Sigmoid colon (tissue), 7 donors: ENCODE data around the gene CLDN11. TPM values are rescaled to one million over a fixed set of nuclear protein-coding genes. Genes with fewer than 3 reads are reported as not detected.

Source experiments
- DNase-seq: peaks from one replicate; pipeline ENCODE4 v3.0.0-alpha.2; 2019
- H3K27ac ChIP-seq, 4 donors: fragments of 200-600 bp; sonication (generic); one replicate each; pipeline ENCODE4 v1.5.1; 2016 to 2019; ENCODE audit warnings: mild to moderate bottlenecking in 1 of 4
- H3K27me3 ChIP-seq, 3 donors: fragments of 200-600 bp; sonication (generic); one replicate each; pipeline ENCODE4 v1.5.1; 2019; ENCODE audit warnings: mild to moderate bottlenecking in 1 of 3
- H3K36me3 ChIP-seq, 4 donors: fragments of 200-600 bp; sonication (generic); one replicate each; pipeline ENCODE4 v1.5.1; 2016 to 2019
- H3K4me1 ChIP-seq, 4 donors: fragments of 200-600 bp; sonication (generic); one replicate each; pipeline ENCODE4 v1.5.1; 2017 to 2019
- H3K4me3 ChIP-seq, 4 donors: fragments of 200-600 bp; sonication (generic); one replicate each; pipeline ENCODE4 v1.5.1; 2017 to 2019; ENCODE audit warnings: mild to moderate bottlenecking in 2 of 4, moderate library complexity in 1 of 4
- H3K9me3 ChIP-seq, 4 donors: fragments of 200-600 bp in 3 of 4; sonication (generic) in 3 of 4; one replicate each; pipeline versions ENCODE4 v1.5.1 to v1.6.1; 2013 to 2019
- CTCF ChIP-seq, 4 experiments: fragments of 450-650 bp in 3 of 4; fragments of 200-600 bp in 1 of 4; IDR thresholded peaks; one replicate each; pipeline ENCODE4 v1.5.1; 2016 to 2019; ENCODE audit warnings: antibody characterized with exemption in 4 of 4, mild to moderate bottlenecking in 3 of 4, moderate library complexity in 2 of 4
- EP300 ChIP-seq, 4 donors: sonication (generic); formaldehyde crosslinking; IDR thresholded peaks; one replicate each; pipeline ENCODE4 v1.6.1; 2017; ENCODE audit warnings: antibody characterized with exemption in 4 of 4
- POLR2A ChIP-seq, 2 donors: fragments of 450-650 bp; IDR thresholded peaks; one replicate each; pipeline ENCODE4 v1.6.1; 2016; ENCODE audit warnings: antibody characterized with exemption in 2 of 2, mild to moderate bottlenecking in 2 of 2, moderate library complexity in 2 of 2
- POLR2AphosphoS5 ChIP-seq, 4 donors: sonication (generic); formaldehyde crosslinking; IDR thresholded peaks; one replicate each; pipeline ENCODE4 v1.6.1; 2017; ENCODE audit warnings: antibody characterized with exemption in 4 of 4
- WGBS, 2 donors: extraction: QIAGEN DNeasy Blood & Tissue Kit; methylation state at CpG; one replicate each; pipeline ENCODE4 v1.1.7; 2013; 5-methylcytosine and 5-hydroxymethylcytosine counted together
- intact Hi-C: fragments of 100-400 bp; cut with DNase I; formaldehyde crosslinking; loops from one replicate; pipeline ENCODE4 v1.15.1; 2023
- polyA plus RNA-seq, 3 donors: library from polyadenylated mRNA; stranded (reverse); fragments of 200-250 nt; gene quantifications; one replicate each; pipeline ENCODE4 v1.2.3, GENCODE V29; 2013
- total RNA-seq, 4 donors: library from RNA; depleted of rRNA; stranded (reverse); fragments of >200 nt; gene quantifications; one replicate each; pipeline ENCODE4 v1.1.0, GENCODE V29; 2016
- donor health status: healthy with polysubstance abuse.
- donor health status: Bipolar disorder and iron deficiency.
- donor health status: healthy.

Gene CLDN11
- total and polyA plus RNA-seq, 7 donors: 0.23 to 22.2 (median 6.0) TPM

- Histone ChIP-seq H3K4me1 (peaks cover 0 to 3% (median 0%) of the 10 kb centered on the region in 4 donors), H3K36me3 (no peaks in the 10 kb centered on the region), H3K4me3 (no peak overlapping the region), H3K9me3 (no peaks in the 10 kb centered on the region), H3K27ac (no peak overlapping the region), H3K27me3 (no peaks in the 10 kb centered on the region)
- no peak for DNase-seq
- TF ChIP-seq EP300 (IDR thresholded peaks at IDR 0.05): no peak
- TF ChIP-seq POLR2A (IDR thresholded peaks at IDR 0.05): no peak
- TF ChIP-seq POLR2AphosphoS5 (IDR thresholded peaks at IDR 0.05): no peak
- peak in 1 of 4 experiments; percentile 33 for TF ChIP-seq CTCF (IDR thresholded peaks at IDR 0.05)
- WGBS, 2 donors: 51 to 65% methylated on average over 4 of the region's 4 CpGs
- intact Hi-C loops: loop anchor here (5.0 to 10.0 kb wide), 2 partner anchors 98 to 284 kb away; no protein-coding TSS in a partner anchor
Measured at GRCh38 chr3:170410428-170411029, 8.1 kb upstream of the CLDN11 start.

- intact Hi-C loops: loop anchor here (5.0 to 10.0 kb wide), 2 partner anchors 101 to 282 kb away; no protein-coding TSS in a partner anchor
- DNase-seq: no peak
- H3K27ac ChIP-seq: no peak overlapping the region
- H3K4me1 ChIP-seq: peaks cover 0 to 7% (median 3%) of the 10 kb centered on the region in 4 donors
- no peaks in the 10 kb centered on the region for H3K9me3 ChIP-seq
- no peak overlapping the region for H3K4me3 ChIP-seq
- 97 to 98% methylated on average over 4 of the region's 4 CpGs for WGBS, 2 donors
- H3K36me3 ChIP-seq: no peaks in the 10 kb centered on the region
- peaks cover 1 to 24% (median 14%) of the 10 kb centered on the region in 3 donors for H3K27me3 ChIP-seq
- TF ChIP-seq POLR2AphosphoS5 (IDR thresholded peaks at IDR 0.05): no peak
- TF ChIP-seq CTCF (IDR thresholded peaks at IDR 0.05): no peak
- TF ChIP-seq EP300 (IDR thresholded peaks at IDR 0.05): no peak
- no peak for TF ChIP-seq POLR2A (IDR thresholded peaks at IDR 0.05)
Measured at GRCh38 chr3:170413291-170413690, 5.4 kb upstream of the CLDN11 start.

- H3K4me1 ChIP-seq: peaks cover 0 to 16% (median 12%) of the 10 kb centered on the region in 4 donors
- no peak overlapping the region for H3K4me3 ChIP-seq
- H3K27ac ChIP-seq: no peak overlapping the region
- 30 to 31% methylated on average over 5 of the region's 5 CpGs for WGBS, 2 donors
- intact Hi-C loops: loop anchor here (2.0 to 10.0 kb wide), 3 partner anchors 102 to 399 kb away; no protein-coding TSS in a partner anchor
- no peak for DNase-seq
- H3K27me3 ChIP-seq: peaks cover 11 to 34% (median 22%) of the 10 kb centered on the region in 3 donors
- no peaks in the 10 kb centered on the region for H3K36me3 ChIP-seq
- TF ChIP-seq POLR2A (IDR thresholded peaks at IDR 0.05): no peak
- TF ChIP-seq CTCF (IDR thresholded peaks at IDR 0.05): peak; percentile 20 to 79 (median 73)
- peak in 1 of 4 donors; percentile 17 for TF ChIP-seq POLR2AphosphoS5 (IDR thresholded peaks at IDR 0.05)
- no peak for TF ChIP-seq EP300 (IDR thresholded peaks at IDR 0.05)
- no peaks in the 10 kb centered on the region for H3K9me3 ChIP-seq
Measured at GRCh38 chr3:170414202-170414663, 4.4 kb upstream of the CLDN11 start.

- intact Hi-C loops: loop anchor here (10.0 kb wide), 1 partner anchor 278 kb away; no protein-coding TSS in a partner anchor
- no peak for DNase-seq
- 32 to 56% methylated on average over 1 of the region's 1 CpG for WGBS, 2 donors
- no peak for TF ChIP-seq CTCF (IDR thresholded peaks at IDR 0.05)
- TF ChIP-seq EP300 (IDR thresholded peaks at IDR 0.05): no peak
- TF ChIP-seq POLR2A (IDR thresholded peaks at IDR 0.05): no peak
- TF ChIP-seq POLR2AphosphoS5 (IDR thresholded peaks at IDR 0.05): no peak
- Histone ChIP-seq H3K27ac (no peak overlapping the region), H3K27me3 (peaks cover 13 to 42% (median 32%) of the 10 kb centered on the region in 3 donors), H3K9me3 (no peaks in the 10 kb centered on the region), H3K4me3 (no peak overlapping the region), H3K36me3 (no peaks in the 10 kb centered on the region), H3K4me1 (peaks cover 0 to 25% (median 18%) of the 10 kb centered on the region in 4 donors)
Measured at GRCh38 chr3:170417090-170417489, 1.6 kb upstream of the CLDN11 start.
